Peyer's patch (tissue), 4 donors: ENCODE measurements around the gene TKFC.

Experiments
- POLR2A ChIP-seq, 2 donors: fragments of 450-650 bp; IDR thresholded peaks; one replicate each; pipeline ENCODE4 v1.5.1; 2017; ENCODE audit warnings: antibody characterized with exemption in 2 of 2, mild to moderate bottlenecking in 2 of 2, moderate library complexity in 2 of 2
- TF ChIP-seq, protein P1 (sequence below), 6 experiments: fragments of 450-650 bp in 4 of 6; fragments of 200-600 bp in 2 of 6; sonication (generic) in 1 of 6; IDR thresholded peaks; one replicate each; pipeline ENCODE4 v1.5.1; 2017 to 2019; ENCODE audit warnings: antibody characterized with exemption in 6 of 6, mild to moderate bottlenecking in 3 of 6, moderate library complexity in 1 of 6

DNA sequence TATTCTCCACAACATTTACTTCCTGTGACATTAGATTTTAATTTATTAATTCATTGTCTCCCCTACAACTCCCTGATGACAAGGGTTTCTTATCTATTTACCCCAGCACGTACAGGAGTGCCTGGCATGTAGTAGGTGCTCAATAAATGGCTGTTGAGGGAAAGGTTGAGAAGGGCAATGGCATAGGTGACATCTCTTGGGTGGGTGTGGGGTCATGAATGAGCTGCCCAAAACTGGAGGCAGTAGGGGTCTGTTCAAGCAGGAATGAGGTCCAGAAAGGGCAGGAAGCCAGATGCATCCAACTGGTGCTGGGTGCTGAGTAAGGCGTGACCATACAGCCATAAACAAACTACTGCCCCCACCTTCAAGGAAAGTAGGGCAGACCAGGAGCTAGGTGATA, 40.7 kb upstream of the TKFC start:
- TF ChIP-seq, protein P1, sequence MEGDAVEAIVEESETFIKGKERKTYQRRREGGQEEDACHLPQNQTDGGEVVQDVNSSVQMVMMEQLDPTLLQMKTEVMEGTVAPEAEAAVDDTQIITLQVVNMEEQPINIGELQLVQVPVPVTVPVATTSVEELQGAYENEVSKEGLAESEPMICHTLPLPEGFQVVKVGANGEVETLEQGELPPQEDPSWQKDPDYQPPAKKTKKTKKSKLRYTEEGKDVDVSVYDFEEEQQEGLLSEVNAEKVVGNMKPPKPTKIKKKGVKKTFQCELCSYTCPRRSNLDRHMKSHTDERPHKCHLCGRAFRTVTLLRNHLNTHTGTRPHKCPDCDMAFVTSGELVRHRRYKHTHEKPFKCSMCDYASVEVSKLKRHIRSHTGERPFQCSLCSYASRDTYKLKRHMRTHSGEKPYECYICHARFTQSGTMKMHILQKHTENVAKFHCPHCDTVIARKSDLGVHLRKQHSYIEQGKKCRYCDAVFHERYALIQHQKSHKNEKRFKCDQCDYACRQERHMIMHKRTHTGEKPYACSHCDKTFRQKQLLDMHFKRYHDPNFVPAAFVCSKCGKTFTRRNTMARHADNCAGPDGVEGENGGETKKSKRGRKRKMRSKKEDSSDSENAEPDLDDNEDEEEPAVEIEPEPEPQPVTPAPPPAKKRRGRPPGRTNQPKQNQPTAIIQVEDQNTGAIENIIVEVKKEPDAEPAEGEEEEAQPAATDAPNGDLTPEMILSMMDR (IDR thresholded peaks at IDR 0.05): no peak
- no peak for TF ChIP-seq POLR2A (IDR thresholded peaks at IDR 0.05)
